SK-N-SH treated with all-trans-retinoic acid at 6 μM for 48 hours (cell line): ENCODE measurements around the gene ZNF320.
A peak's percentile ranks its signal among the peaks of the same experiment; 100 is the strongest.
"Not testable (repeated sequence)": the region's sequence is repeated elsewhere in the genome, so short reads cannot be mapped to it uniquely, and the experiment has no call there.

ENCODE experiments used
- ATAC-seq: fragments of 200-7000 bp; cut with Tn5 transposase; 3 replicates; pipeline ENCODE4 v1.9.1; 2020; ENCODE audit warnings: mild to moderate bottlenecking, moderate library complexity
- ARNTL ChIP-seq: fragments of 450-650 bp; formaldehyde crosslinking; IDR thresholded peaks from 2 replicates; pipeline ENCODE4 v1.5.0; 2020; ENCODE audit warnings: low read depth, mild to moderate bottlenecking, moderate library complexity, borderline replicate concordance
- BACH2 ChIP-seq: fragments of 250-450 bp; sonication (Bioruptor Pico); IDR thresholded peaks from 2 replicates; pipeline ENCODE4 v1.9.0; 2021; ENCODE audit warnings: mild to moderate bottlenecking, borderline replicate concordance
- CSDC2 ChIP-seq: fragments of 250-450 bp; sonication (Bioruptor Pico); IDR thresholded peaks from 2 replicates; pipeline ENCODE4 v1.5.0; 2020; ENCODE audit warnings: mild to moderate bottlenecking, moderate library complexity
- ESRRG ChIP-seq: fragments of 250-450 bp; sonication (Bioruptor Pico); IDR thresholded peaks from 2 replicates; pipeline ENCODE4 v1.6.1; 2021; ENCODE audit warnings: mild to moderate bottlenecking
- GLIS3 ChIP-seq: fragments of 250-450 bp; sonication (Bioruptor Pico); IDR thresholded peaks from 2 replicates; pipeline ENCODE4 v1.5.0; 2020; ENCODE audit warnings: mild to moderate bottlenecking, moderate library complexity
- ISL1 ChIP-seq: fragments of 250-450 bp; sonication (Bioruptor Pico); IDR thresholded peaks from 2 replicates; pipeline ENCODE4 v2.1.2; 2022; ENCODE audit warnings: mild to moderate bottlenecking, moderate library complexity
- OSR1 ChIP-seq: fragments of 250-450 bp; sonication (Bioruptor Pico); IDR thresholded peaks from 2 replicates; pipeline ENCODE4 v1.8.0; 2022; ENCODE audit warnings: moderate library complexity, mild to moderate bottlenecking, inconsistent platforms
- PATZ1 ChIP-seq: fragments of 250-450 bp; sonication (Bioruptor Pico); IDR thresholded peaks from 2 replicates; pipeline ENCODE4 v1.8.0; 2020; ENCODE audit warnings: mild to moderate bottlenecking, moderate library complexity, borderline replicate concordance
- POU6F1 ChIP-seq: fragments of 250-450 bp; sonication (Bioruptor Pico); IDR thresholded peaks from 2 replicates; pipeline ENCODE4 v1.8.0; 2021; ENCODE audit warnings: low read depth, mild to moderate bottlenecking, moderate library complexity, borderline replicate concordance
- PPARA ChIP-seq: fragments of 250-450 bp; sonication (Bioruptor Pico); IDR thresholded peaks from 2 replicates; pipeline ENCODE4 v1.5.0; 2020; ENCODE audit warnings: mild to moderate bottlenecking, borderline replicate concordance
- RARB ChIP-seq: fragments of 250-450 bp; sonication (Bioruptor Pico); IDR thresholded peaks from 2 replicates; pipeline ENCODE4 v1.8.0; 2021; ENCODE audit warnings: mild to moderate bottlenecking, moderate library complexity
- SNAI2 ChIP-seq: fragments of 250-450 bp; sonication (Bioruptor Pico); IDR thresholded peaks from 2 replicates; pipeline ENCODE4 v1.5.0; 2020; ENCODE audit warnings: mild to moderate bottlenecking, moderate library complexity
- TOX ChIP-seq: fragments of 250-450 bp; sonication (Bioruptor Pico); IDR thresholded peaks from 2 replicates; pipeline ENCODE4 v1.8.0; 2021; ENCODE audit warnings: mild to moderate bottlenecking, moderate library complexity, borderline replicate concordance
- ZC3H10 ChIP-seq: fragments of 250-450 bp; sonication (Bioruptor Pico); IDR thresholded peaks from 2 replicates; pipeline ENCODE4 v1.5.1; 2021; ENCODE audit warnings: mild to moderate bottlenecking, moderate library complexity
- ZFP3 ChIP-seq: fragments of 250-450 bp; sonication (Bioruptor Pico); IDR thresholded peaks from 2 replicates; pipeline ENCODE4 v1.5.0; 2020; ENCODE audit warnings: mild to moderate bottlenecking, moderate library complexity
- ZFP30 ChIP-seq: fragments of 450-650 bp; formaldehyde crosslinking; IDR thresholded peaks from 2 replicates; pipeline ENCODE4 v1.5.0; 2022; ENCODE audit warnings: mild to moderate bottlenecking, moderate library complexity
- ZNF8 ChIP-seq: fragments of 450-650 bp; formaldehyde crosslinking; IDR thresholded peaks from 2 replicates; pipeline ENCODE4 v1.5.0; 2020; ENCODE audit warnings: mild to moderate bottlenecking, moderate library complexity
- TF ChIP-seq, protein P1 (sequence below): fragments of 250-450 bp; sonication (Bioruptor Pico); IDR thresholded peaks from 2 replicates; pipeline ENCODE4 v1.5.0; 2020; ENCODE audit warnings: mild to moderate bottlenecking, moderate library complexity
- TF ChIP-seq, protein P2 (sequence below): fragments of 250-450 bp; sonication (Bioruptor Pico); IDR thresholded peaks from 2 replicates; pipeline ENCODE4 v1.5.1; 2020; ENCODE audit warnings: low read depth, mild to moderate bottlenecking, moderate library complexity
- TF ChIP-seq, protein P3 (sequence below): fragments of 250-450 bp; sonication (Bioruptor Pico); IDR thresholded peaks from 2 replicates; pipeline ENCODE4 v1.5.1; 2021; ENCODE audit warnings: mild to moderate bottlenecking, moderate library complexity

ZNF320 gene

GRCh38 chr19:52936151-52936953 lies 38.9 kb upstream of the ZNF320 start:
- no peak for ATAC-seq

GRCh38 chr19:52935434-52935833 lies 38.0 kb upstream of the ZNF320 start:
- ATAC-seq: no peak
- TF ChIP-seq OSR1 (CRISPR knock-in tag): no peak
- no peak for TF ChIP-seq ZC3H10

More at GRCh38 chr19:52936151-52936953, 38.9 kb upstream of the ZNF320 start:
- TF ChIP-seq BACH2 (CRISPR knock-in tag) (no peak), ZC3H10 (no peak), ZFP3 (CRISPR knock-in tag) (no peak), ARNTL (CRISPR knock-in tag) (no peak), RARB (no peak), SNAI2 (CRISPR knock-in tag) (no peak), POU6F1 (CRISPR knock-in tag) (no peak), ZNF8 (CRISPR knock-in tag) (no peak)
- TF ChIP-seq, protein P1, sequence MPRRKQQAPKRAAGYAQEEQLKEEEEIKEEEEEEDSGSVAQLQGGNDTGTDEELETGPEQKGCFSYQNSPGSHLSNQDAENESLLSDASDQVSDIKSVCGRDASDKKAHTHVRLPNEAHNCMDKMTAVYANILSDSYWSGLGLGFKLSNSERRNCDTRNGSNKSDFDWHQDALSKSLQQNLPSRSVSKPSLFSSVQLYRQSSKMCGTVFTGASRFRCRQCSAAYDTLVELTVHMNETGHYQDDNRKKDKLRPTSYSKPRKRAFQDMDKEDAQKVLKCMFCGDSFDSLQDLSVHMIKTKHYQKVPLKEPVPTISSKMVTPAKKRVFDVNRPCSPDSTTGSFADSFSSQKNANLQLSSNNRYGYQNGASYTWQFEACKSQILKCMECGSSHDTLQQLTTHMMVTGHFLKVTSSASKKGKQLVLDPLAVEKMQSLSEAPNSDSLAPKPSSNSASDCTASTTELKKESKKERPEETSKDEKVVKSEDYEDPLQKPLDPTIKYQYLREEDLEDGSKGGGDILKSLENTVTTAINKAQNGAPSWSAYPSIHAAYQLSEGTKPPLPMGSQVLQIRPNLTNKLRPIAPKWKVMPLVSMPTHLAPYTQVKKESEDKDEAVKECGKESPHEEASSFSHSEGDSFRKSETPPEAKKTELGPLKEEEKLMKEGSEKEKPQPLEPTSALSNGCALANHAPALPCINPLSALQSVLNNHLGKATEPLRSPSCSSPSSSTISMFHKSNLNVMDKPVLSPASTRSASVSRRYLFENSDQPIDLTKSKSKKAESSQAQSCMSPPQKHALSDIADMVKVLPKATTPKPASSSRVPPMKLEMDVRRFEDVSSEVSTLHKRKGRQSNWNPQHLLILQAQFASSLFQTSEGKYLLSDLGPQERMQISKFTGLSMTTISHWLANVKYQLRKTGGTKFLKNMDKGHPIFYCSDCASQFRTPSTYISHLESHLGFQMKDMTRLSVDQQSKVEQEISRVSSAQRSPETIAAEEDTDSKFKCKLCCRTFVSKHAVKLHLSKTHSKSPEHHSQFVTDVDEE (CRISPR knock-in tag): no peak

DNA sequence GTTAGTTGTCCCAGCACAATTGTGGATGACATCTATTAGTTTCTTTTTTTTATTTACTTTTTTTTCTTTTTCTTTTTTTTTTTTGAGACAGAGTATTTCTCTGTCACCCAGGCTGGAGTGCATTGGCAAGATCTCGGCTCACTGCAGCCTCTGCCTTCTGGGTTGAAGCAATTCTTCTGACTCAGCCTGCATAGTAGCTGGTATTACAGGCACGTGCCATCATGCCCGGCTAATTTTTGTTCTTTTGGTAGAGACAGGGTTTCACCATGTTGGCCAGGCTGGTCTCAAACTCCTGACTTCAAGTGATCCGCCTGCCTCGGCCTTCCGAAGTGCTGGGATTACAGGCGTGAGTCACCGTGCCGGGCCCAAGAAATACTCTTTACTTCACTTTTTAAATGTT lies 27.2 kb upstream of the ZNF320 start:
- ATAC-seq: not testable (repeated sequence)

GRCh38 chr19:52923778-52924593 lies 26.6 kb upstream of the ZNF320 start:
- no peak; the same call in 2 of the 3 replicates for ATAC-seq
- TF ChIP-seq, protein P2, sequence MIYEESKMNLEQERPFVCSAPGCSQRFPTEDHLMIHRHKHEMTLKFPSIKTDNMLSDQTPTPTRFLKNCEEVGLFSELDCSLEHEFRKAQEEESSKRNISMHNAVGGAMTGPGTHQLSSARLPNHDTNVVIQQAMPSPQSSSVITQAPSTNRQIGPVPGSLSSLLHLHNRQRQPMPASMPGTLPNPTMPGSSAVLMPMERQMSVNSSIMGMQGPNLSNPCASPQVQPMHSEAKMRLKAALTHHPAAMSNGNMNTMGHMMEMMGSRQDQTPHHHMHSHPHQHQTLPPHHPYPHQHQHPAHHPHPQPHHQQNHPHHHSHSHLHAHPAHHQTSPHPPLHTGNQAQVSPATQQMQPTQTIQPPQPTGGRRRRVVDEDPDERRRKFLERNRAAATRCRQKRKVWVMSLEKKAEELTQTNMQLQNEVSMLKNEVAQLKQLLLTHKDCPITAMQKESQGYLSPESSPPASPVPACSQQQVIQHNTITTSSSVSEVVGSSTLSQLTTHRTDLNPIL (CRISPR knock-in tag): no peak
- TF ChIP-seq ZNF8 (CRISPR knock-in tag) (no peak), POU6F1 (CRISPR knock-in tag) (no peak), GLIS3 (CRISPR knock-in tag) (no peak), TOX (CRISPR knock-in tag) (no peak)

DNA sequence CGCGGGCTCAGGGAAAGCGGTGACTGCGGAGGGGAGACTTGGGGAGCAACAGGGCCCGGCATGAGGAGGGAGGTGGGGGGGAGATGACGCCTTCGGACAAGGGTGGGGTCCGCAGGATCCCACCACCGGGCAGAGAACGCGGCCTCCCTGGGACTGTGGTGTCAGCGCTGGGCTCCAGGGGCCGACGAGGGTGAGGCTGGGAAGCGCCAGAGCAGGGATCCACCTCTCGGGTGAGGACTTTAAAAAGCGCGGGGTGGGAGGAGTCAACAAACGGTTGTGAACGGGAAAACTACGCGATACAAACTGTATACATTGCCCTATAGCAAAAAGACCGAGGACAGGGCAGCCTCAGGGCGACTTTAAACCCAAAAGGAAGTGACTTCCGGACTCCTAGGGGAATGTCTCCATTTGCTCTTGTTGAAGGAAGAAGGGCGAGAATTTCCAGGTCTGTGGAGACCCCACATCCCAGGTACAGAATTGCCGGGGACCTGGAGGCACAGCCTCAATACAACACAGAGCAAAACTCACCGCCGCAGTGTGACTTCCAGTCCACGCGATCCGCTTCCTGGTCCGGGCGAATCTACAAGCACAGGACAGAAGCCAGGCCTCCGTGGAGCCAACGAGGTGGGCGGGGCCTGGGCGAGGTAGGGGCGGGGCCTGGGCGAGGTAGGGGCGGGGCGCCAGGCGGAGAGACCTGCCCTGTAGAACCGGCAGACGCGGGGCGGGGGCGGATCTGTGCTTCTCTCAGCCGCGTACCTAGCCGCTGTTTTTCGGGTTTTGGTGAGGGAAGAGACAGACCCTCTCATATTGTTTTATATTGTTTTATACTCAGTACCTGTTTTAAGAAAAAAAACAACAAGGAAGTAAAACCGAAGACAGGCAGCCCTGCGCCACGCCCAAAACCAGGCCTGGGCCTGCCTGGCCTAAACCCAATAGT lies 25.7 kb upstream of the ZNF320 start, which contains the start of gene ZNF888:
Gene ZNF888 (minus strand): TSS at position 588 of the 937 bp plus-strand sequence. CDS start 5,555 bp downstream, outside the sequence.
- TF ChIP-seq ZFP3 (CRISPR knock-in tag) (no peak), ZFP30 (no peak), PATZ1 (CRISPR knock-in tag) (no peak), CSDC2 (CRISPR knock-in tag) (no peak), ESRRG (CRISPR knock-in tag) (no peak), ISL1 (CRISPR knock-in tag) (no peak), BACH2 (CRISPR knock-in tag) (no peak), SNAI2 (CRISPR knock-in tag) (no peak), PPARA (CRISPR knock-in tag) (no peak), GLIS3 (CRISPR knock-in tag) (no peak), ZNF8 (CRISPR knock-in tag) (no peak)
- TF ChIP-seq, protein P3, sequence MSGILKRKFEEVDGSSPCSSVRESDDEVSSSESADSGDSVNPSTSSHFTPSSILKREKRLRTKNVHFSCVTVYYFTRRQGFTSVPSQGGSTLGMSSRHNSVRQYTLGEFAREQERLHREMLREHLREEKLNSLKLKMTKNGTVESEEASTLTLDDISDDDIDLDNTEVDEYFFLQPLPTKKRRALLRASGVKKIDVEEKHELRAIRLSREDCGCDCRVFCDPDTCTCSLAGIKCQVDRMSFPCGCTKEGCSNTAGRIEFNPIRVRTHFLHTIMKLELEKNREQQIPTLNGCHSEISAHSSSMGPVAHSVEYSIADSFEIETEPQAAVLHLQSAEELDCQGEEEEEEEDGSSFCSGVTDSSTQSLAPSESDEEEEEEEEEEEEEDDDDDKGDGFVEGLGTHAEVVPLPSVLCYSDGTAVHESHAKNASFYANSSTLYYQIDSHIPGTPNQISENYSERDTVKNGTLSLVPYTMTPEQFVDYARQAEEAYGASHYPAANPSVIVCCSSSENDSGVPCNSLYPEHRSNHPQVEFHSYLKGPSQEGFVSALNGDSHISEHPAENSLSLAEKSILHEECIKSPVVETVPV (CRISPR knock-in tag): no peak
- peak; percentile 99 for ATAC-seq
